AG04450 (cell line): ENCODE data around the gene ANKRD33. TPM values are rescaled to one million over a fixed set of nuclear protein-coding genes. Genes with fewer than 3 reads are reported as not detected.

Source experiments
- CTCF ChIA-PET: fragments of 300-600, 350-600 bp; formaldehyde crosslinking; extraction: SDS; loops from one replicate; lab custom pipeline; 2022; ENCODE audit warnings: antibody characterized with exemption, inconsistent platforms; lab: Charles Lee
- POLR2A ChIA-PET: fragments of 350-600 bp; formaldehyde crosslinking; extraction: SDS; loops from one replicate; lab custom pipeline; 2021; ENCODE audit warnings: antibody characterized with exemption, inconsistent platforms; lab: Yijun Ruan, JAX
- DNase-seq: peaks from one replicate; pipeline ENCODE4 v3.0.0-alpha.2; 2011; ENCODE audit warnings: low read depth, low spot score
- H3K27ac ChIP-seq: one replicate; pipeline ENCODE4 v1.5.1; 2012; ENCODE audit warnings: low read depth, low read length, control low read depth
- H3K27me3 ChIP-seq: one replicate; pipeline ENCODE4 v1.6.0; 2012; ENCODE audit warnings: low read length; ENCODE audit not compliant: control insufficient read depth, insufficient read depth
- H3K4me3 ChIP-seq: 2 replicates; pipeline ENCODE4 v1.5.1; 2011; ENCODE audit warnings: mild to moderate bottlenecking, low read depth, low read length, control low read depth
- H3K9me3 ChIP-seq: 2 replicates; pipeline ENCODE4 v1.5.1; 2012; ENCODE audit warnings: low read length; ENCODE audit not compliant: control insufficient read depth, insufficient read depth
- CTCF ChIP-seq: IDR thresholded peaks from 2 replicates; pipeline ENCODE4 v1.5.1; 2011; ENCODE audit warnings: low read depth, low read length, control low read depth, inconsistent platforms
- polyA plus RNA-seq: library from polyadenylated mRNA; depleted of rRNA; stranded (reverse); fragments of >200 nt; gene quantifications from 2 replicates; pipeline ENCODE4 v1.2.3, GENCODE V29; 2011

ANKRD33 gene
- polyA plus RNA-seq, 1 experiment: not detected

- ChIA-PET CTCF (interaction anchor here (1.0 to 2.7 kb wide), 2 partner anchors 9 to 10 kb away, joined by 3 to 14 read pairs; no protein-coding TSS in a partner anchor), POLR2A (interaction anchor here (0.6 to 1.3 kb wide), 3 partner anchors 9 to 30 kb away, joined by 3 to 4 read pairs (median 4); no protein-coding TSS in a partner anchor)
- no peak for DNase-seq
- H3K27ac ChIP-seq: no peak overlapping the region
- no peak for TF ChIP-seq CTCF
- no peak overlapping the region for H3K4me3 ChIP-seq
- peaks cover 22% of the 10 kb centered on the region for H3K27me3 ChIP-seq
- H3K9me3 ChIP-seq: no peaks in the 10 kb centered on the region; the same call in 1 of the 2 replicates
These were observed 22.9 kb upstream of the ANKRD33 start for GRCh38 chr12:51864833-51865670.

- no peak for DNase-seq
- ChIA-PET POLR2A (no interaction called here), CTCF (no interaction called here)
- H3K27ac ChIP-seq: no peak overlapping the region
- peaks cover 22% of the 10 kb centered on the region for H3K27me3 ChIP-seq
- H3K9me3 ChIP-seq: no peaks in the 10 kb centered on the region; the same call in 1 of the 2 replicates
- no peak for TF ChIP-seq CTCF
- H3K4me3 ChIP-seq: no peak overlapping the region
These were observed 22.1 kb upstream of the ANKRD33 start for GRCh38 chr12:51865757-51866270.

- TF ChIP-seq CTCF: no peak
- no peak overlapping the region for H3K27ac ChIP-seq
- H3K27me3 ChIP-seq: peaks cover 22% of the 10 kb centered on the region
- H3K9me3 ChIP-seq: no peaks in the 10 kb centered on the region; the same call in 1 of the 2 replicates
- POLR2A ChIA-PET: interaction anchor here (0.7 kb wide), 2 partner anchors 204 to 1213 kb away, joined by 4 to 9 read pairs; partner anchors contain the start of genes ATG101 and SPRYD3
- no peak for DNase-seq
- CTCF ChIA-PET: interaction anchor here (0.7 kb wide), 2 partner anchors 9 to 190 kb away, joined by 3 to 4 read pairs; no protein-coding TSS in a partner anchor
- H3K4me3 ChIP-seq: no peak overlapping the region
These were observed 21.6 kb upstream of the ANKRD33 start for GRCh38 chr12:51866324-51866723.

GRCh38 chr12:51866762-51867161, 21.1 kb upstream of the ANKRD33 start:
- H3K27me3 ChIP-seq: peaks cover 22% of the 10 kb centered on the region
- DNase-seq: no peak
- ChIA-PET CTCF (interaction anchor here (0.7 kb wide), 2 partner anchors 9 to 190 kb away, joined by 3 to 4 read pairs; no protein-coding TSS in a partner anchor), POLR2A (interaction anchor here (0.7 kb wide), 2 partner anchors 203 to 1212 kb away, joined by 4 to 9 read pairs; partner anchors contain the start of genes ATG101 and SPRYD3)
- no peak overlapping the region for H3K4me3 ChIP-seq
- no peaks in the 10 kb centered on the region; the same call in 1 of the 2 replicates for H3K9me3 ChIP-seq
- TF ChIP-seq CTCF: no peak
- no peak overlapping the region for H3K27ac ChIP-seq
